HepG2 (cell line): Measurements from ENCODE around the gene MASP1. TPM values are rescaled to one million over a fixed set of nuclear protein-coding genes. Genes with fewer than 3 reads are reported as not detected.

ENCODE experiments used
- ATAC-seq: fragments of 200-7000 bp; cut with Tn5 transposase; 3 replicates; pipeline ENCODE4 v1.9.1; 2020; ENCODE audit warnings: mild to moderate bottlenecking, moderate library complexity
- BruUV-seq: library from RNA; stranded (reverse); fragments of 400-500 nt; replicated peaks from 2 replicates; lab custom pipeline; 2021; lab: Mats Ljungman, UMichigan
- CTCF ChIA-PET: fragments of 300-600 bp; formaldehyde crosslinking; extraction: SDS; loops from one replicate; lab custom pipeline; 2021; ENCODE audit warnings: low total read pairs, inconsistent platforms, low intra/inter-chr PET ratio; lab: Yijun Ruan, JAX
- POLR2A ChIA-PET: fragments of 350-600 bp; sonication (Branson Sonifier 250); formaldehyde crosslinking; loops from one replicate; lab custom pipeline; 2020; ENCODE audit warnings: antibody characterized with exemption, inconsistent platforms; lab: Yijun Ruan, JAX
- DNase-seq: peaks from one replicate; pipeline ENCODE4 v3.0.0-alpha.2; 2015; ENCODE audit warnings: low spot score
- FAIRE-seq: peaks from 3 replicates; lab custom pipeline; 2011; peaks lifted over from hg19 to GRCh38; lab: Jason Lieb, UNC
- H2AFZ ChIP-seq: one replicate; pipeline ENCODE4 v1.6.1; 2011; ENCODE audit warnings: low read length, inconsistent platforms
- H3K27ac ChIP-seq: fragments of 300-600 bp; 3 replicates; pipeline ENCODE4 v1.8.0; 2011; ENCODE audit warnings: mixed run types, mild to moderate bottlenecking, mixed read lengths, low read length, inconsistent platforms; ENCODE audit not compliant: insufficient read depth; ENCODE audit errors: extremely low read length
- H3K27me3 ChIP-seq, 2 experiments: fragments of 200-600 bp in 1 of 2; 2 replicates in 1 of 2; 3 replicates in 1 of 2; pipeline versions ENCODE4 v1.6.0 to v1.8.0; 2011; ENCODE audit warnings: low read length in 2 of 2, mild to moderate bottlenecking in 2 of 2, moderate library complexity in 2 of 2, inconsistent platforms in 1 of 2; ENCODE audit not compliant: insufficient read depth in 2 of 2, control insufficient read depth in 1 of 2
- H3K36me3 ChIP-seq, 2 experiments: fragments of 200-600 bp in 1 of 2; replicated peaks in 1 of 2; 2 replicates in 1 of 2; 3 replicates in 1 of 2; pipeline versions ENCODE4 v1.5.1 to v1.8.0; 2011; ENCODE audit warnings: low read length in 2 of 2, inconsistent platforms in 1 of 2; ENCODE audit not compliant: insufficient read depth in 2 of 2, control insufficient read depth in 1 of 2
- H3K4me1 ChIP-seq: 2 replicates; pipeline ENCODE4 v1.5.1; 2012; ENCODE audit warnings: low read length, inconsistent platforms; ENCODE audit not compliant: insufficient read depth
- H3K4me2 ChIP-seq: 2 replicates; pipeline ENCODE4 v1.6.0; 2011; ENCODE audit warnings: low read depth, low read length, inconsistent platforms
- H3K4me3 ChIP-seq, 3 experiments: fragments of 200-600 bp in 1 of 3; sonication (generic), shearing (Covaris generic) in 1 of 3; replicated peaks in 1 of 3; 2 replicates each; pipeline ENCODE4 v1.5.1; 2011 to 2016; ENCODE audit warnings: low read length in 3 of 3, inconsistent platforms in 2 of 3, low read depth in 2 of 3, mild to moderate bottlenecking in 2 of 3, control low read depth in 1 of 3, mixed read lengths in 1 of 3; ENCODE audit not compliant: insufficient read depth in 1 of 3
- H3K79me2 ChIP-seq: one replicate; pipeline ENCODE4 v1.6.1; 2011; ENCODE audit warnings: low read length, inconsistent platforms; ENCODE audit not compliant: insufficient read depth
- H3K9ac ChIP-seq: 2 replicates; pipeline ENCODE4 v1.6.0; 2011; ENCODE audit warnings: mild to moderate bottlenecking, low read depth, low read length, inconsistent platforms; ENCODE audit not compliant: insufficient read depth
- H3K9me3 ChIP-seq: 2 replicates; pipeline ENCODE4 v1.5.1; 2012; ENCODE audit warnings: mild to moderate bottlenecking, low read length
- H4K20me1 ChIP-seq: 2 replicates; pipeline ENCODE4 v1.6.0; 2011; ENCODE audit warnings: inconsistent platforms, mild to moderate bottlenecking, low read length, moderate library complexity; ENCODE audit not compliant: insufficient read depth
- CEBPZ ChIP-seq: IDR thresholded peaks from 2 replicates; pipeline ENCODE4 v1.6.1; 2012; ENCODE audit warnings: low read length, improper control_type of control experiment
- HOMEZ ChIP-seq: IDR thresholded peaks from 2 replicates; pipeline ENCODE4 v1.6.1; 2016; ENCODE audit warnings: low read depth
- MEF2D ChIP-seq: sonication (generic); formaldehyde crosslinking; IDR thresholded peaks from 2 replicates; pipeline ENCODE4 v1.5.1; 2020; ENCODE audit warnings: mild to moderate bottlenecking, missing genetic modification reagents
- MEIS2 ChIP-seq: sonication (generic); formaldehyde crosslinking; IDR thresholded peaks from 2 replicates; pipeline ENCODE4 v1.9.0; 2021; ENCODE audit warnings: mild to moderate bottlenecking, missing genetic modification reagents
- MTERF4 ChIP-seq: sonication (generic); formaldehyde crosslinking; IDR thresholded peaks from 2 replicates; pipeline ENCODE4 v1.8.0; 2023; ENCODE audit warnings: mild to moderate bottlenecking, missing genetic modification reagents
- RAD51 ChIP-seq: fragments of 450-650 bp; IDR thresholded peaks from 2 replicates; pipeline ENCODE4 v1.6.1; 2016; ENCODE audit warnings: borderline replicate concordance
- RBFOX2 ChIP-seq: fragments of 200-400 bp; formaldehyde crosslinking; IDR thresholded peaks from 2 replicates; pipeline ENCODE4 v1.6.1; 2017; ENCODE audit warnings: low read depth, mild to moderate bottlenecking, low read length
- TOPORS ChIP-seq: sonication (generic); formaldehyde crosslinking; IDR thresholded peaks from 2 replicates; pipeline ENCODE4 v1.8.0; 2023; ENCODE audit warnings: mild to moderate bottlenecking, missing genetic modification reagents
- USF2 ChIP-seq, 2 experiments: sonication (generic) in 1 of 2; formaldehyde crosslinking in 1 of 2; IDR thresholded peaks; 2 replicates each; pipeline versions ENCODE4 v1.5.1 to v1.6.1; 2011 to 2020; ENCODE audit warnings: borderline replicate concordance in 1 of 2, low read depth in 1 of 2, low read length in 1 of 2, mild to moderate bottlenecking in 1 of 2, missing genetic modification reagents in 1 of 2, moderate library complexity in 1 of 2
- ZNF337 ChIP-seq: sonication (generic); formaldehyde crosslinking; IDR thresholded peaks from 2 replicates; pipeline ENCODE4 v1.5.1; 2020; ENCODE audit warnings: missing genetic modification reagents, low read depth, mild to moderate bottlenecking, borderline replicate concordance
- ZNF503 ChIP-seq: sonication (generic); formaldehyde crosslinking; IDR thresholded peaks from 2 replicates; pipeline ENCODE4 v1.4.0; 2020; ENCODE audit warnings: missing genetic modification reagents
- ZNF839 ChIP-seq: sonication (generic); formaldehyde crosslinking; IDR thresholded peaks from 2 replicates; pipeline ENCODE4 v1.4.0; 2020; ENCODE audit warnings: missing genetic modification reagents, mild to moderate bottlenecking, borderline replicate concordance
- ZSCAN9 ChIP-seq: IDR thresholded peaks from 2 replicates; pipeline ENCODE4 v1.6.1; 2016; ENCODE audit warnings: borderline replicate concordance
- WGBS: methylation state at CpG from one replicate; pipeline ENCODE4 v1.1.6; 2017; ENCODE audit warnings: low lambda C conversion rate; 5-methylcytosine and 5-hydroxymethylcytosine counted together
- in situ Hi-C: cut with HindIII; loops from 2 replicates; pipeline ENCODE4 v1.10.0; 2017; ENCODE audit warnings: low pct_unique_long_range_greater_than_20kb; ENCODE audit not compliant: extremely low pct_ligation_motif_present
- intact Hi-C: fragments of 100-400 bp; cut with micrococcal nuclease; formaldehyde crosslinking; loops from one replicate; pipeline ENCODE4 v1.10.0; 2022; ENCODE audit not compliant: unreplicated experiment
- polyA plus RNA-seq, 8 experiments: library from polyadenylated mRNA; depleted of rRNA in 3 of 8; stranded (reverse) in 7 of 8; unstranded in 1 of 8; fragments of >200 nt; fragmentation: Illumina TruSeq in 4 of 8; extraction: Trizol in 4 of 8; gene quantifications; 2 replicates each; pipeline versions ENCODE4 v1.2.1 to v1.2.3, GENCODE V29; 2011 to 2016; ENCODE audit warnings: low read depth in 4 of 8, missing spikeins in 1 of 8, mixed read lengths in 1 of 8; ENCODE audit not compliant: insufficient read depth in 1 of 8
- total RNA-seq, 5 experiments: library from RNA; depleted of rRNA; stranded (reverse); fragments of >200 nt; fragmentation: Illumina TruSeq; extraction: Trizol; gene quantifications; 2 replicates each; pipeline ENCODE4 v1.2.3, GENCODE V29; 2016; ENCODE audit warnings: low read depth in 1 of 5

MASP1 gene
- total and polyA plus RNA-seq, 2 of the 13 experiments (the other 11 are each of a cell fraction or from before 2014, with no cell fraction given) = 10.8 to 56.0 TPM

GRCh38 chr3:187296911-187297310, 5.4 kb upstream of the MASP1 start (continued):
- TF ChIP-seq MTERF4 = no peak
- no peak for TF ChIP-seq ZNF503 (CRISPR knock-in tag)

GRCh38 chr3:187296058-187296457, 4.5 kb upstream of the MASP1 start:
- Histone ChIP-seq H3K27ac (no peak overlapping the region), H3K27me3 (peaks cover 2 to 6% of the 10 kb centered on the region in 2 experiments; a peak in 3 of 5 replicates), H2AFZ (no peak overlapping the region), H3K79me2 (no peaks in the 10 kb centered on the region), H3K4me3 (no peak overlapping the region), H3K4me1 (peaks cover 16% of the 10 kb centered on the region), H4K20me1 (no peaks in the 10 kb centered on the region), H3K9ac (no peak overlapping the region), H3K4me2 (no peak overlapping the region), H3K36me3 (no peaks in the 10 kb centered on the region), H3K9me3 (no peaks in the 10 kb centered on the region)
- POLR2A ChIA-PET = no interaction called here
- no peak for FAIRE-seq
- intact Hi-C loops (no loop called here), in situ Hi-C loops (no loop called here)
- 5% methylated on average over 3 of the region's 3 CpGs for whole genome bisulfite sequencing
- CTCF ChIA-PET = interaction anchor here (1.6 kb wide), 1 partner anchor 76 kb away, joined by 7 read pairs; no protein-coding TSS in a partner anchor
- no TSS peak for BruUV-seq
- DNase-seq = no peak
- ATAC-seq = no peak
- TF ChIP-seq MEIS2 (CRISPR knock-in tag) (no peak), ZNF839 (no peak), RBFOX2 (no peak), ZNF337 (no peak), TOPORS (no peak), MEF2D (no peak), ZSCAN9 (CRISPR knock-in tag) (no peak), CEBPZ (no peak), USF2 (IDR thresholded peaks at IDR 0.05; ENCODE audit: low read depth, low read length) (peak; percentile 65), USF2 (CRISPR knock-in tag; IDR thresholded peaks at IDR 0.05; ENCODE audit: borderline replicate concordance) (no peak; the same call in 1 of the 2 replicates), RAD51 (peak; percentile 86), HOMEZ (CRISPR knock-in tag) (no peak)
